HepG2 (cell line): ENCODE data around the gene DDIT4. TPM values are rescaled to one million over a fixed set of nuclear protein-coding genes. Genes with fewer than 3 reads are reported as not detected.
A peak's percentile ranks its signal among the peaks of the same experiment; 100 is the strongest.

ENCODE experiments used
- CCAR2 ChIP-seq: fragments of 200-400 bp; formaldehyde crosslinking; optimal IDR thresholded peaks from 2 replicates; pipeline ENCODE3; 2018; ENCODE audit warnings: low read depth, mild to moderate bottlenecking, low read length, moderate library complexity
- DMTF1 ChIP-seq: sonication (generic); formaldehyde crosslinking; IDR thresholded peaks from 2 replicates; pipeline ENCODE4 v1.4.0; 2020; ENCODE audit warnings: mild to moderate bottlenecking, missing genetic modification reagents
- FOXM1 ChIP-seq: sonication (generic); formaldehyde crosslinking; IDR thresholded peaks from 2 replicates; pipeline ENCODE4 v1.5.0; 2020; ENCODE audit warnings: missing genetic modification reagents
- GATAD1 ChIP-seq: IDR thresholded peaks from 2 replicates; pipeline ENCODE4 v1.6.1; 2016; ENCODE audit warnings: missing genetic modification reagents, missing compliant biosample characterization
- HES4 ChIP-seq: sonication (generic); formaldehyde crosslinking; IDR thresholded peaks from 2 replicates; pipeline ENCODE4 v1.9.0; 2021; ENCODE audit warnings: mild to moderate bottlenecking, missing genetic modification reagents, borderline replicate concordance
- HOXA7 ChIP-seq: sonication (generic); formaldehyde crosslinking; IDR thresholded peaks from 2 replicates; pipeline ENCODE4 v1.8.1; 2022; ENCODE audit warnings: mild to moderate bottlenecking, missing genetic modification reagents, moderate library complexity
- KAT7 ChIP-seq: IDR thresholded peaks from 2 replicates; pipeline ENCODE4 v1.6.1; 2018; ENCODE audit warnings: borderline replicate concordance, missing compliant biosample characterization
- MAX ChIP-seq: IDR thresholded peaks from 2 replicates; pipeline ENCODE4 v1.6.1; 2012; ENCODE audit warnings: inconsistent platforms
- NR2F6 ChIP-seq, 2 experiments: IDR thresholded peaks; 2 replicates each; pipeline ENCODE4 v1.6.1; 2016; ENCODE audit warnings: antibody characterized with exemption in 1 of 2, mild to moderate bottlenecking in 1 of 2
- POLR2A ChIP-seq, 2 experiments: IDR thresholded peaks; 2 replicates each; pipeline ENCODE4 v1.6.1; 2011; ENCODE audit warnings: low read depth in 2 of 2, low read length in 2 of 2, mild to moderate bottlenecking in 1 of 2, moderate library complexity in 1 of 2; ENCODE audit not compliant: insufficient read depth in 1 of 2
- SYNCRIP ChIP-seq: fragments of 200-400 bp; formaldehyde crosslinking; IDR thresholded peaks from 2 replicates; pipeline ENCODE4 v1.6.1; 2018; ENCODE audit warnings: mild to moderate bottlenecking, low read depth, low read length; ENCODE audit not compliant: insufficient read depth
- ZBTB10 ChIP-seq: sonication (generic); formaldehyde crosslinking; IDR thresholded peaks from 2 replicates; pipeline ENCODE4 v1.4.0; 2020; ENCODE audit warnings: missing genetic modification reagents, borderline replicate concordance
- ZBTB3 ChIP-seq: sonication (generic); formaldehyde crosslinking; IDR thresholded peaks from 2 replicates; pipeline ENCODE4 v1.4.0; 2020; ENCODE audit warnings: low read depth, mild to moderate bottlenecking, moderate library complexity, missing genetic modification reagents, borderline replicate concordance
- ZFYVE20 ChIP-seq: sonication (generic); formaldehyde crosslinking; IDR thresholded peaks from 2 replicates; pipeline ENCODE4 v1.8.0; 2023; ENCODE audit warnings: low read depth, mild to moderate bottlenecking, moderate library complexity, missing genetic modification reagents, borderline replicate concordance
- ZNF121 ChIP-seq: sonication (generic); formaldehyde crosslinking; IDR thresholded peaks from 2 replicates; pipeline ENCODE4 v1.5.0; 2020; ENCODE audit warnings: mild to moderate bottlenecking, missing genetic modification reagents
- ZNF317 ChIP-seq: sonication (generic); formaldehyde crosslinking; IDR thresholded peaks from 2 replicates; pipeline ENCODE4 v1.5.0; 2020; ENCODE audit warnings: mild to moderate bottlenecking, missing genetic modification reagents
- ZNF362 ChIP-seq: sonication (generic); formaldehyde crosslinking; IDR thresholded peaks from 2 replicates; pipeline ENCODE4 v1.4.0; 2020; ENCODE audit warnings: missing genetic modification reagents, mild to moderate bottlenecking, borderline replicate concordance
- ZNF503 ChIP-seq: sonication (generic); formaldehyde crosslinking; IDR thresholded peaks from 2 replicates; pipeline ENCODE4 v1.4.0; 2020; ENCODE audit warnings: missing genetic modification reagents
- ZNF597 ChIP-seq: sonication (generic); formaldehyde crosslinking; IDR thresholded peaks from 2 replicates; pipeline ENCODE4 v1.5.0; 2020; ENCODE audit warnings: missing genetic modification reagents
- ZNF792 ChIP-seq: IDR thresholded peaks from 2 replicates; pipeline ENCODE4 v1.6.1; 2016
- ZNF850 ChIP-seq: sonication (generic); formaldehyde crosslinking; conservative IDR thresholded peaks from 2 replicates; pipeline ENCODE4 v1.9.0; 2021; ENCODE audit warnings: mild to moderate bottlenecking, missing genetic modification reagents
- polyA plus RNA-seq, 8 experiments: library from polyadenylated mRNA; depleted of rRNA in 3 of 8; stranded (reverse) in 7 of 8; unstranded in 1 of 8; fragments of >200 nt; fragmentation: Illumina TruSeq in 4 of 8; extraction: Trizol in 4 of 8; gene quantifications; 2 replicates each; pipeline versions ENCODE4 v1.2.1 to v1.2.3, GENCODE V29; 2011 to 2016; ENCODE audit warnings: low read depth in 4 of 8, missing spikeins in 1 of 8, mixed read lengths in 1 of 8; ENCODE audit not compliant: insufficient read depth in 1 of 8
- total RNA-seq, 5 experiments: library from RNA; depleted of rRNA; stranded (reverse); fragments of >200 nt; fragmentation: Illumina TruSeq; extraction: Trizol; gene quantifications; 2 replicates each; pipeline ENCODE4 v1.2.3, GENCODE V29; 2016; ENCODE audit warnings: low read depth in 1 of 5

Gene DDIT4
- total and polyA plus RNA-seq, 2 of the 13 experiments (the other 11 are each of a cell fraction or from before 2014, with no cell fraction given): 35.6 to 40.7 TPM

DNA sequence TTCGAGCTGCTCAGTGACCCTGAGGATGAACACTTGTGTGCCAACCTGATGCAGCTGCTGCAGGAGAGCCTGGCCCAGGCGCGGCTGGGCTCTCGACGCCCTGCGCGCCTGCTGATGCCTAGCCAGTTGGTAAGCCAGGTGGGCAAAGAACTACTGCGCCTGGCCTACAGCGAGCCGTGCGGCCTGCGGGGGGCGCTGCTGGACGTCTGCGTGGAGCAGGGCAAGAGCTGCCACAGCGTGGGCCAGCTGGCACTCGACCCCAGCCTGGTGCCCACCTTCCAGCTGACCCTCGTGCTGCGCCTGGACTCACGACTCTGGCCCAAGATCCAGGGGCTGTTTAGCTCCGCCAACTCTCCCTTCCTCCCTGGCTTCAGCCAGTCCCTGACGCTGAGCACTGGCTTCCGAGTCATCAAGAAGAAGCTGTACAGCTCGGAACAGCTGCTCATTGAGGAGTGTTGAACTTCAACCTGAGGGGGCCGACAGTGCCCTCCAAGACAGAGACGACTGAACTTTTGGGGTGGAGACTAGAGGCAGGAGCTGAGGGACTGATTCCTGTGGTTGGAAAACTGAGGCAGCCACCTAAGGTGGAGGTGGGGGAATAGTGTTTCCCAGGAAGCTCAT is 1.1 kb downstream of the DDIT4 start (continued):
- TF ChIP-seq ZBTB10 (CRISPR knock-in tag) (no peak), SYNCRIP (no peak), POLR2A (IDR thresholded peaks at IDR 0.05; ENCODE audit: insufficient read depth in 1 of 2, low read depth in 2 of 2, low read length in 2 of 2) (no peak), FOXM1 (CRISPR knock-in tag) (no peak), ZNF792 (CRISPR knock-in tag) (no peak), ZNF362 (CRISPR knock-in tag) (no peak), MAX (peak; percentile 52; the same call in 1 of the 2 replicates), KAT7 (CRISPR knock-in tag) (peak; percentile 21; the same call in 1 of the 2 replicates), CCAR2 (no peak), DMTF1 (CRISPR knock-in tag) (no peak), ZNF317 (0 out of 2 replicates have a peak, but pooled peaks have one; percentile 39), ZFYVE20 (CRISPR knock-in tag) (no peak), ZNF597 (CRISPR knock-in tag) (no peak), NR2F6 (IDR thresholded peaks at IDR 0.05) (no peak), NR2F6 (CRISPR knock-in tag; IDR thresholded peaks at IDR 0.05) (no peak), ZNF503 (CRISPR knock-in tag) (no peak), HES4 (CRISPR knock-in tag) (no peak), ZBTB3 (CRISPR knock-in tag) (no peak), ZNF121 (peak; percentile 41; the same call in 1 of the 2 replicates), ZNF850 (CRISPR knock-in tag) (no peak), HOXA7 (CRISPR knock-in tag) (no peak), GATAD1 (CRISPR knock-in tag) (peak; percentile 43; the same call in 1 of the 2 replicates)
